GM19468 (cell line): ENCODE measurements around the gene KRT14.

ENCODE experiments used
- ATAC-seq: cut with Tn5 transposase; IDR thresholded peaks from one replicate; pipeline ENCODE4 v1.9.1; 2021; ENCODE audit warnings: mild to moderate bottlenecking, moderate library complexity, moderate number of reproducible peaks; ENCODE audit not compliant: unreplicated experiment; ENCODE audit errors: extremely low read depth

The KRT14 gene

GRCh38 chr17:41535764-41536481, 50.8 kb downstream of the KRT14 start:
- no peak for ATAC-seq

GRCh38 chr17:41534899-41535546, 51.7 kb downstream of the KRT14 start:
- no peak for ATAC-seq

GRCh38 chr17:41533613-41534012, 53.1 kb downstream of the KRT14 start:
- no peak for ATAC-seq

- no peak for ATAC-seq
Measured at GRCh38 chr17:41532947-41533570, 53.6 kb downstream of the KRT14 start.
